GM12865 (cell line): Measurements from ENCODE around the gene MORC3.

Source experiments
- DNase-seq: peaks from one replicate; pipeline ENCODE4 v3.0.0; 2010; ENCODE audit warnings: low read depth
- H3K4me3 ChIP-seq: 2 replicates; pipeline ENCODE4 v1.5.1; 2011; ENCODE audit warnings: mild to moderate bottlenecking, low read depth, low read length, control low read depth
- TF ChIP-seq, protein P1 (sequence below): IDR thresholded peaks from 2 replicates; pipeline ENCODE4 v1.5.1; 2011; ENCODE audit warnings: low read length, control low read depth, low read depth, inconsistent platforms; ENCODE audit not compliant: insufficient read depth; ENCODE audit errors: missing control alignments

Gene MORC3

DNA sequence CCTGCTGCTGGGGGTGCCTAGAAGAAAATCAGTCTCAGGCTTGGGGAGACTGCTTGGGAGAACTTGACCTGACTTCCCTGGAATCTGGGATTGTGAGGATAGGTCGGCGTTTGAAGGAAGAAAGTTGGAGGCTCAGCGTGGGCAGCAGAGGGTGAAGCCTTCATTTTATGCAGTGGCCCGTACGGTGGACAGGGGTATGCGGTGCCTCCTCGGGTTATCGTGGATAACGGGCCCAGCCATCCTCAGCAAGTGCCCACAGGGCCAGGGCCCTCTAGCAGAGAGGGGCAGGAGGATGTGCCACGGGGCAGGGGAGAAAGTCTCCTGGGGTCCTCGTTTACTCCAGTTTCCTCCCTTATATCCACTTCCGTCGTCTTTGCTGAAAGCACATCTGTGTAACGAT, 99.2 kb downstream of the MORC3 start:
- DNase-seq = no peak
- H3K4me3 ChIP-seq = no peak overlapping the region
- TF ChIP-seq, protein P1, sequence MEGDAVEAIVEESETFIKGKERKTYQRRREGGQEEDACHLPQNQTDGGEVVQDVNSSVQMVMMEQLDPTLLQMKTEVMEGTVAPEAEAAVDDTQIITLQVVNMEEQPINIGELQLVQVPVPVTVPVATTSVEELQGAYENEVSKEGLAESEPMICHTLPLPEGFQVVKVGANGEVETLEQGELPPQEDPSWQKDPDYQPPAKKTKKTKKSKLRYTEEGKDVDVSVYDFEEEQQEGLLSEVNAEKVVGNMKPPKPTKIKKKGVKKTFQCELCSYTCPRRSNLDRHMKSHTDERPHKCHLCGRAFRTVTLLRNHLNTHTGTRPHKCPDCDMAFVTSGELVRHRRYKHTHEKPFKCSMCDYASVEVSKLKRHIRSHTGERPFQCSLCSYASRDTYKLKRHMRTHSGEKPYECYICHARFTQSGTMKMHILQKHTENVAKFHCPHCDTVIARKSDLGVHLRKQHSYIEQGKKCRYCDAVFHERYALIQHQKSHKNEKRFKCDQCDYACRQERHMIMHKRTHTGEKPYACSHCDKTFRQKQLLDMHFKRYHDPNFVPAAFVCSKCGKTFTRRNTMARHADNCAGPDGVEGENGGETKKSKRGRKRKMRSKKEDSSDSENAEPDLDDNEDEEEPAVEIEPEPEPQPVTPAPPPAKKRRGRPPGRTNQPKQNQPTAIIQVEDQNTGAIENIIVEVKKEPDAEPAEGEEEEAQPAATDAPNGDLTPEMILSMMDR = no peak

DNA sequence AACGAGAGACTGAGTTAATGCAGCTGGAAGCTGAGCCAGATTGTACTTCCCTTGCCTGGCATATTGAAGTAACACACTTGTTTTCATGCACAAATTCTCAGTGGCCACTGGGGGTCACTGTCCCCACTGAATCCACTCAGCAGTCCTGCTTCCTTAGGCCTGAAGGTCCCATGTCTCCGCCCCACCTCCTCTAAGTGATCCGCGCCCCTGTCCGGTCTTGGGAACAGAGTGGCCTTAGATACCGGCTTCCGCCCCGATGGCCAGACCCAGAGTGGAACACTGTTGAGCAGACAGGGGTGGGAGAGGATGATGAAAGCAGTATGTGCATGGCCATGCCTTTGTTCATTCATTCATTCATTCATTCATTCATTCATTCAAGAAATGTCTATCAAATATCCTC, 100.0 kb downstream of the MORC3 start:
- TF ChIP-seq, protein P1 = peak; percentile 81
- peak; percentile 92 for DNase-seq
- H3K4me3 ChIP-seq = no peak overlapping the region

- no peak overlapping the region for H3K4me3 ChIP-seq
- TF ChIP-seq, protein P1 = no peak
- no peak for DNase-seq
Observed at GRCh38 chr21:36420571-36421339, 100.8 kb downstream of the MORC3 start.

GRCh38 chr21:36422279-36423098, 102.5 kb downstream of the MORC3 start:
- peak; percentile 83 for DNase-seq
- TF ChIP-seq, protein P1 = peak; percentile 88
- no peak overlapping the region for H3K4me3 ChIP-seq

DNA sequence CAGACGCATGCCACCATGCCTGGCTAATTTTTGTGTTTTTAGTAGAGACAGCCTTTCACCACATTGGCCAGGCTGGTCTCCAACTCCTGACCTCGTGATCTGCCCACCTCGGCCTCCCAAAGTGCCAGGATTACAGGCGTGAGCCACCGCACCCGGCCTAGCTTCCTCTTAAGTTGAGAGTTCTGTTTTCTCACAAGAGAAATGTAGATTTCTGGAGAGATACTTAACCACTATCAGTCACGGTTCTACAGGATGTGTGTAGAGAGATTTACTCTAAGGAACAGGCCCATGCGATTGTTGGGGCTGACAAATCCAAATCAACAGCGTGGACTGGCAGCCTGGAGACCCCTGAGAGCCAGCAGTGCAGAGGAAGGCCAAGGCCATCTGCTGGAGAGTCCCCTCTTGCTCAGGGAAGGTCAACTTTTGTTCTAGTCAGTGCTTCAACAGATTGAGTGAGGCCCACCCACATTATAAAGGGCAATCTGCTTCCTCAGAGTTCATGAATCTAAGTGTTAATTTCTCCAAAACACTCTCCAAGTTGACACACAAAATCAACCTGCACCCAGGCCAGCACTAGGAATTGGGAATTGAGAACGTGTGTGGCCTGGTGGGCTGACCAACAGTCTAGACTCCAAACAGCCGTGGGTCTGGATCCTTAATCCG, 103.9 kb downstream of the MORC3 start:
- no peak overlapping the region for H3K4me3 ChIP-seq
- no peak for DNase-seq
- TF ChIP-seq, protein P1 = no peak

DNA sequence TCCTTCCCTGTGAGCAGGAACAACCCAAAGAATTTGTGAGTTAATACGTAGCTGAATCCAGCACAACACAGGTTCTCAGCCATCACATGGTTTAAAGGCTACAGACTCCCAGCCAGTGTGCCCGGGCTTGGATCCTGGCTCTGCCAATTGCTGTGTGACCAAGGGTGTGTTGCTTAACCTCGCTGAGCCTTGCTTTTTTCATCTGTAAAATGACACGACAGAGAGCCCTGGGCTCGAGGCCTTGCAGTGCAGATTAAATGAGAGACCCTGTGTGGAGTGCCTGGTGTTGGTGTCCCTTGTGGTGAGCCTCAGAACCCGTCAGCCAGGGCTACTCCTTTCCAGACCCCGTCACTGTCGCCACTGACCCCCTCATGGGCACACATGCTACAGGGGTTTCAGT, 104.6 kb downstream of the MORC3 start:
- no peak overlapping the region for H3K4me3 ChIP-seq
- no peak for DNase-seq

More for the DNA sequence above, 104.6 kb downstream of the MORC3 start:
- TF ChIP-seq, protein P1 = no peak
